Trophoblast cell (in vitro differentiated cells and primary cell): ENCODE data around the gene RBBP6.
A peak's percentile ranks its signal among the peaks of the same experiment; 100 is the strongest.

ENCODE experiments used
- DNase-seq, 2 donors: peaks; one replicate each; pipeline ENCODE4 v3.0.0-alpha.2; 2016
- H2AFZ ChIP-seq: 2 replicates; pipeline ENCODE4 v1.6.1; 2013; ENCODE audit warnings: low read length, moderate library complexity, mild to moderate bottlenecking; ENCODE audit not compliant: insufficient read depth, poor library complexity
- H2AK5ac ChIP-seq: 2 replicates; pipeline ENCODE4 v1.6.1; 2013; ENCODE audit warnings: mild to moderate bottlenecking, low read length
- H2BK120ac ChIP-seq: 2 replicates; pipeline ENCODE4 v1.6.1; 2013; ENCODE audit warnings: low read length, mild to moderate bottlenecking, moderate library complexity; ENCODE audit not compliant: insufficient read depth, poor library complexity
- H2BK12ac ChIP-seq: 2 replicates; pipeline ENCODE4 v1.6.1; 2013; ENCODE audit warnings: mild to moderate bottlenecking, low read length, moderate library complexity
- H2BK5ac ChIP-seq: 2 replicates; pipeline ENCODE4 v1.6.1; 2013; ENCODE audit warnings: low read length, low read depth, moderate library complexity, mild to moderate bottlenecking; ENCODE audit not compliant: poor library complexity
- H3K14ac ChIP-seq: 2 replicates; pipeline ENCODE4 v1.6.1; 2013; ENCODE audit warnings: mild to moderate bottlenecking, low read length
- H3K18ac ChIP-seq: 2 replicates; pipeline ENCODE4 v1.6.1; 2013; ENCODE audit warnings: mild to moderate bottlenecking, low read length
- H3K23ac ChIP-seq: 2 replicates; pipeline ENCODE4 v1.6.1; 2013; ENCODE audit warnings: low read length
- H3K27ac ChIP-seq: 2 replicates; pipeline ENCODE4 v1.5.1; 2013; ENCODE audit warnings: low read depth, mild to moderate bottlenecking, inconsistent platforms, low read length, moderate library complexity
- H3K27me3 ChIP-seq: 2 replicates; pipeline ENCODE4 v1.6.1; 2013; ENCODE audit warnings: inconsistent platforms, mild to moderate bottlenecking, low read length, moderate library complexity; ENCODE audit not compliant: insufficient read depth
- H3K36me3 ChIP-seq, 2 experiments: 1 replicate in 1 of 2; 2 replicates in 1 of 2; pipeline ENCODE4 v1.6.1; 2013; ENCODE audit warnings: low read length in 2 of 2, mild to moderate bottlenecking in 2 of 2, moderate library complexity in 1 of 2; ENCODE audit not compliant: insufficient read depth in 2 of 2, control insufficient read depth in 1 of 2
- H3K4ac ChIP-seq: 2 replicates; pipeline ENCODE4 v1.6.1; 2013; ENCODE audit warnings: low read depth, mild to moderate bottlenecking, low read length, moderate library complexity
- H3K4me1 ChIP-seq, 2 experiments: 1 replicate in 1 of 2; 2 replicates in 1 of 2; pipeline ENCODE4 v1.6.1; 2013; ENCODE audit warnings: low read length in 2 of 2, mild to moderate bottlenecking in 2 of 2, moderate library complexity in 1 of 2; ENCODE audit not compliant: insufficient read depth in 2 of 2, control insufficient read depth in 1 of 2
- H3K4me2 ChIP-seq: 2 replicates; pipeline ENCODE4 v1.6.1; 2013; ENCODE audit warnings: inconsistent platforms, mild to moderate bottlenecking, low read length, moderate library complexity
- H3K4me3 ChIP-seq: 2 replicates; pipeline ENCODE4 v1.5.1; 2013; ENCODE audit warnings: mild to moderate bottlenecking, low read depth, low read length, inconsistent platforms
- H3K79me1 ChIP-seq: one replicate; pipeline ENCODE4 v1.6.1; 2013; ENCODE audit warnings: low read length
- H3K79me2 ChIP-seq: 2 replicates; pipeline ENCODE4 v1.6.1; 2013; ENCODE audit warnings: low read length, mild to moderate bottlenecking; ENCODE audit not compliant: control insufficient read depth, insufficient read depth, poor library complexity
- H3K9ac ChIP-seq: 2 replicates; pipeline ENCODE4 v1.6.1; 2013; ENCODE audit warnings: mild to moderate bottlenecking, low read length
- H3K9me3 ChIP-seq: 2 replicates; pipeline ENCODE4 v1.6.1; 2013; ENCODE audit warnings: low read depth, mild to moderate bottlenecking, control low read depth, inconsistent platforms, low read length; ENCODE audit not compliant: insufficient read depth
- H4K12ac ChIP-seq: 2 replicates; pipeline ENCODE4 v1.6.1; 2013; ENCODE audit warnings: low read depth, mild to moderate bottlenecking, low read length, moderate library complexity
- H4K8ac ChIP-seq: 2 replicates; pipeline ENCODE4 v1.6.1; 2013; ENCODE audit warnings: low read depth, mild to moderate bottlenecking, low read length, moderate library complexity
- H4K91ac ChIP-seq: one replicate; pipeline ENCODE4 v1.6.1; 2013; ENCODE audit warnings: low read depth, mild to moderate bottlenecking, low read length, moderate library complexity
- WGBS: extraction: QIAGEN DNeasy Blood & Tissue Kit; methylation state at CpG from one replicate; pipeline ENCODE4 v1.1.7; 2013; ENCODE audit warnings: missing lambda C conversion rate; ENCODE audit not compliant: insufficient read length, insufficient coverage; ENCODE audit errors: extremely low coverage; 5-methylcytosine and 5-hydroxymethylcytosine counted together

The RBBP6 gene

DNA sequence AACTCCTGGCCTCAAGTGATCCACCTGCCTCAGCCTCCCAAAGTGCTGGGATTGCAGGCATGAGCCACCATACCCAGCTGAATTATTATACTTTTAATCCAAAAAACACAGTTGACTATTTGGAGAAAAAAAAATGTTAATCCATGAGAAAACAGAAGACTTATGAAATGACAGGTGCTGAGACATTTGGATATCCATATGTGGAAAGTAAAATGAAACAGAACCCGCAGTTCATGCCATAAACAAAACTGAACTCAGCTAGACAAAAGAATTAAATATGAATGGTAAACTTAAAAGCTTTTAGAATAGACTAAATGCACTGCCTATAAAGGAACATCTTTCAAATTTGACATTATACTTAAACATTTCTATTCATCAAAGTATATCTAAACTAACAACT lies 8.2 kb upstream of the RBBP6 start:
- peaks cover 4% of the 10 kb centered on the region for H3K79me1 ChIP-seq
- H2BK120ac ChIP-seq = no peak overlapping the region
- H3K4ac ChIP-seq = no peak overlapping the region
- no peak overlapping the region for H2BK5ac ChIP-seq
- H3K4me1 ChIP-seq = peaks cover 6% of the 10 kb centered on the region in 2 experiments
- H3K9me3 ChIP-seq = no peaks in the 10 kb centered on the region
- peaks cover 2% of the 10 kb centered on the region for H3K79me2 ChIP-seq
- DNase-seq = no peak
- no peak overlapping the region for H2AFZ ChIP-seq
- H3K9ac ChIP-seq = no peak overlapping the region
- H4K12ac ChIP-seq = no peak overlapping the region
- no peaks in the 10 kb centered on the region for H3K27me3 ChIP-seq
- WGBS = no CpG with 5 or more reads among the region's 1 CpG
- no peak overlapping the region for H3K4me2 ChIP-seq
- no peak overlapping the region for H2BK12ac ChIP-seq
- no peak overlapping the region for H4K91ac ChIP-seq
- no peak overlapping the region for H2AK5ac ChIP-seq
- H3K14ac ChIP-seq = no peak overlapping the region
- H3K18ac ChIP-seq = no peak overlapping the region
- H4K8ac ChIP-seq = no peak overlapping the region
- no peak overlapping the region for H3K27ac ChIP-seq
- H3K36me3 ChIP-seq = no peaks in the 10 kb centered on the region
- no peak overlapping the region for H3K4me3 ChIP-seq
- H3K23ac ChIP-seq = no peak overlapping the region

DNA sequence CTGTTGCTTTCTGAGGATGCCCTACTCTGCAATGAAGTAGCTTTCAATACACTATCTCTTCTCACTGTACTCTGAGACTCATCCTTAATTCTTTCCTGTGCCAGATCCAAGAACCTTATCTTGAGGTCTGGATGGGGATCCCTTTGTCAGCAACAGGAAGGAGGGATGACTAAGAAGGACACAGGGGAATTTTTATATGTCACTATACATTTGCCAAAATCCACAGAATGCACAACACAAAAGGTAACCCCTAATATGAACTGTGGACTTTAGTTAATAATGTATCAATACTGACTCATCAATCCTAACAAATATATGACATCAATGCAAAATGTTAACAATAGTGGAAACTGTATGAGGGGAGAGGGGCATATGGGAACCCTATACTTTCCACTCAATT lies 4.7 kb upstream of the RBBP6 start:
- Histone ChIP-seq H2BK120ac (no peak overlapping the region), H3K27ac (no peak overlapping the region), H3K14ac (no peak overlapping the region), H3K4me3 (no peak overlapping the region), H3K27me3 (no peaks in the 10 kb centered on the region), H3K18ac (no peak overlapping the region), H3K36me3 (no peaks in the 10 kb centered on the region), H3K4me1 (peaks cover 0 to 2% of the 10 kb centered on the region in 2 experiments), H2BK5ac (no peak overlapping the region), H3K4me2 (no peak overlapping the region), H3K4ac (no peak overlapping the region), H3K9me3 (no peaks in the 10 kb centered on the region), H2AFZ (no peak overlapping the region), H3K79me2 (peaks cover 2% of the 10 kb centered on the region), H4K8ac (no peak overlapping the region), H3K9ac (no peak overlapping the region), H2AK5ac (no peak overlapping the region), H4K91ac (no peak overlapping the region), H2BK12ac (no peak overlapping the region), H3K79me1 (peaks cover 4% of the 10 kb centered on the region), H3K23ac (no peak overlapping the region), H4K12ac (no peak overlapping the region)
- DNase-seq = no peak

- H2BK12ac ChIP-seq = no peak overlapping the region
- peak in 1 of 2 donors; percentile 57 for DNase-seq
- peaks cover 14% of the 10 kb centered on the region for H3K79me2 ChIP-seq
- H3K4ac ChIP-seq = no peak overlapping the region
- no peak overlapping the region for H2BK120ac ChIP-seq
- no peaks in the 10 kb centered on the region for H3K36me3 ChIP-seq
- peaks cover 0 to 2% of the 10 kb centered on the region in 2 experiments for H3K4me1 ChIP-seq
- no peak overlapping the region for H3K27ac ChIP-seq
- no peak overlapping the region for H4K12ac ChIP-seq
- H3K27me3 ChIP-seq = no peaks in the 10 kb centered on the region
- H3K4me2 ChIP-seq = no peak overlapping the region
- no peak overlapping the region for H3K14ac ChIP-seq
- H3K4me3 ChIP-seq = no peak overlapping the region
- no peak overlapping the region for H2AK5ac ChIP-seq
- H3K9ac ChIP-seq = no peak overlapping the region
- no peak overlapping the region for H2AFZ ChIP-seq
- no peak overlapping the region for H4K91ac ChIP-seq
- H3K23ac ChIP-seq = no peak overlapping the region
- no peaks in the 10 kb centered on the region for H3K9me3 ChIP-seq
- no peak overlapping the region for H2BK5ac ChIP-seq
- H3K18ac ChIP-seq = no peak overlapping the region
- peaks cover 14% of the 10 kb centered on the region for H3K79me1 ChIP-seq
- WGBS = no CpG with 5 or more reads among the region's 4 CpGs
- no peak overlapping the region for H4K8ac ChIP-seq
Observed at GRCh38 chr16:24535827-24536226, 3.5 kb upstream of the RBBP6 start.

GRCh38 chr16:24536671-24537070 lies 2.7 kb upstream of the RBBP6 start:
- Histone ChIP-seq H3K27ac (no peak overlapping the region), H2AFZ (no peak overlapping the region), H3K4ac (no peak overlapping the region), H3K27me3 (no peaks in the 10 kb centered on the region), H3K79me2 (peaks cover 16% of the 10 kb centered on the region), H3K4me1 (peaks cover 0 to 2% of the 10 kb centered on the region in 2 experiments), H3K4me2 (no peak overlapping the region), H3K23ac (no peak overlapping the region), H3K14ac (no peak overlapping the region), H3K4me3 (no peak overlapping the region), H4K91ac (no peak overlapping the region), H3K9me3 (no peaks in the 10 kb centered on the region), H2BK120ac (no peak overlapping the region), H3K18ac (no peak overlapping the region), H4K12ac (no peak overlapping the region), H2BK12ac (no peak overlapping the region), H4K8ac (no peak overlapping the region), H2BK5ac (no peak overlapping the region), H3K79me1 (peaks cover 14% of the 10 kb centered on the region), H2AK5ac (no peak overlapping the region), H3K36me3 (no peaks in the 10 kb centered on the region), H3K9ac (no peak overlapping the region)
- no peak for DNase-seq
- no CpG with 5 or more reads among the region's 5 CpGs for WGBS
